ENCODE data around the gene UNKL. TPM values are rescaled to one million over a fixed set of nuclear protein-coding genes. Genes with fewer than 3 reads are reported as not detected.

Gene UNKL
- total and polyA plus RNA-seq, 12 donors, result 10.1 to 174 (median 33.3) TPM

- WGBS, 4 donors, result 71 to 84% (median 76%) methylated on average over 5 to 20 of the region's 20 CpGs
- no peak for DNase-seq
- no peaks in the 10 kb centered on the region for H3K4me1 ChIP-seq (replicated peaks in 1 of 2)
- TF ChIP-seq POLR2A (IDR thresholded peaks at IDR 0.05), result no peak
- TF ChIP-seq CTCF (IDR thresholded peaks at IDR 0.05), result no peak
- H3K27ac ChIP-seq, result no peak overlapping the region
- intact Hi-C loops (cut with DNase I), result no loop called here
- no peaks in the 10 kb centered on the region for H3K36me3 ChIP-seq (replicated peaks in 1 of 2)
- no peak overlapping the region for H3K4me3 ChIP-seq
- H3K27me3 ChIP-seq, result no peaks in the 10 kb centered on the region
- no peaks in the 10 kb centered on the region for H3K9me3 ChIP-seq (replicated peaks in 1 of 3)
These were observed 17.2 kb upstream of the UNKL start for GRCh38 chr16:1431497-1432270.

- intact Hi-C loops (cut with DNase I), result no loop called here
- Histone ChIP-seq H3K9me3 (replicated peaks in 1 of 3) (no peaks in the 10 kb centered on the region), H3K27me3 (no peaks in the 10 kb centered on the region), H3K4me1 (replicated peaks in 1 of 2) (no peaks in the 10 kb centered on the region), H3K4me3 (no peak within 1 kb of the TSS), H3K36me3 (replicated peaks in 1 of 2) (no peaks in the 10 kb centered on the region), H3K27ac (no peak within 1 kb of the TSS)
- WGBS, 4 donors, result 57 to 80% (median 62%) methylated on average over 11 to 35 of the region's 35 CpGs
- TF ChIP-seq CTCF (IDR thresholded peaks at IDR 0.05) (no peak), POLR2A (IDR thresholded peaks at IDR 0.05) (no peak)
- DNase-seq, result no peak
These were observed 16.4 kb upstream of the UNKL start, which contains the start of gene PERCC1 for GRCh38 chr16:1430759-1431496. Gene PERCC1, plus strand, starts transcription at chr16:1431078. Its CDS starts 1,516 bp downstream, at chr16:1432594.

- no peaks in the 10 kb centered on the region for H3K9me3 ChIP-seq (replicated peaks in 1 of 3)
- H3K4me3 ChIP-seq, result no peak overlapping the region
- H3K27ac ChIP-seq, result no peak overlapping the region
- H3K4me1 ChIP-seq (replicated peaks in 1 of 2), result no peaks in the 10 kb centered on the region
- H3K36me3 ChIP-seq (replicated peaks in 1 of 2), result no peaks in the 10 kb centered on the region
- DNase-seq, result no peak
- intact Hi-C loops (cut with DNase I), result no loop called here
- TF ChIP-seq POLR2A (IDR thresholded peaks at IDR 0.05) (no peak), CTCF (IDR thresholded peaks at IDR 0.05) (no peak)
- WGBS, 4 donors, result 47 to 69% (median 60%) methylated on average over 4 to 14 of the region's 14 CpGs
- no peaks in the 10 kb centered on the region for H3K27me3 ChIP-seq
These were observed 15.8 kb upstream of the UNKL start for GRCh38 chr16:1430214-1430758.

GRCh38 chr16:1429631-1430030 lies 15.1 kb upstream of the UNKL start:
- no peak overlapping the region for H3K4me3 ChIP-seq
- no peaks in the 10 kb centered on the region for H3K36me3 ChIP-seq (replicated peaks in 1 of 2)
- no peak for DNase-seq
- no peak overlapping the region for H3K27ac ChIP-seq
- WGBS, 4 donors, result 69 to 80% (median 75%) methylated on average over 7 to 13 of the region's 13 CpGs
- TF ChIP-seq CTCF (IDR thresholded peaks at IDR 0.05), result no peak
- no peak for TF ChIP-seq POLR2A (IDR thresholded peaks at IDR 0.05)
- no peaks in the 10 kb centered on the region for H3K9me3 ChIP-seq (replicated peaks in 1 of 3)
- intact Hi-C loops (cut with DNase I), result no loop called here
- no peaks in the 10 kb centered on the region for H3K27me3 ChIP-seq
- no peaks in the 10 kb centered on the region for H3K4me1 ChIP-seq (replicated peaks in 1 of 2)
